GM12891 (cell line): ENCODE measurements around the gene PRCD.

Experiments used
- POLR2A ChIP-seq: IDR thresholded peaks from 2 replicates; pipeline ENCODE4 v1.6.1; 2011; ENCODE audit warnings: low read depth, low read length, control low read depth
- SPI1 ChIP-seq: IDR thresholded peaks from 2 replicates; pipeline ENCODE4 v1.6.1; 2011; ENCODE audit warnings: low read depth, low read length, control low read depth
- TAF1 ChIP-seq: IDR thresholded peaks from 2 replicates; pipeline ENCODE4 v1.6.1; 2011; ENCODE audit warnings: low read depth, low read length, control low read depth

DNA sequence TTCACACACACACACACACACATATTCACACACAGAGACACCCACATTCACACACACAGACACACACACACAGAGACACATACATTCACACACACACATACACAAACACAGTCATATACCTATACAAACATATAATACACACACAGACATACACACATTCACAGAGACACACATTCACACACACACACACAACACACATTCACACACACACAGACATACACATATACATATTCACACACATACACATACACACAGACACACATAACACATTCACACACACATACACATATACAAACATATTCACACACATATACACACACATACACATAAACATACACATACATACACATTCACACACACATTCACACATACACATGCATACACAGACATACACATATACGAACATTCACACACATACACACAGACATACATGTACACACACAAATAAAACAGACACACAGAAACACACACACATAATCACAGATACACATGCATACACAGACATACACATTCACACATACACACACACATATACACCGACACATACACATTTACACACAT is 7.9 kb downstream of the PRCD start:
- TF ChIP-seq TAF1 = no peak
- TF ChIP-seq POLR2A = no peak
- TF ChIP-seq SPI1 = no peak
